Activated CD8-positive, alpha-beta T cell treated with anti-CD3 and anti-CD28 coated beads for 36 hours (primary cell): ENCODE results near the gene FBXL17. TPM values are rescaled to one million over a fixed set of nuclear protein-coding genes. Genes with fewer than 3 reads are reported as not detected.

Experiments
- ATAC-seq: fragments of 200-7000 bp; cut with Tn5 transposase; one replicate; pipeline ENCODE4 v1.10.0; 2021; ENCODE audit warnings: mild to moderate bottlenecking, moderate library complexity
- CTCF ChIA-PET: fragments of 350-600 bp; sonication (Branson Sonifier 250); formaldehyde crosslinking; loops from one replicate; lab custom pipeline; 2021; ENCODE audit warnings: antibody characterized with exemption; lab: Charles Lee
- POLR2A ChIA-PET: fragments of 350-600 bp; sonication (Branson Sonifier 250); formaldehyde crosslinking; loops from one replicate; lab custom pipeline; 2021; ENCODE audit warnings: antibody characterized with exemption; lab: Charles Lee
- DNase-seq: peaks from one replicate; pipeline ENCODE4 v3.0.0-alpha.2; 2020
- H3K27ac Mint-ChIP-seq: one replicate; pipeline ENCODE4 v1.8.0; 2021; ENCODE audit warnings: mild to moderate bottlenecking, mixed read lengths
- H3K27me3 Mint-ChIP-seq: one replicate; pipeline ENCODE4 v1.8.0; 2021; ENCODE audit warnings: mixed read lengths
- H3K36me3 Mint-ChIP-seq: one replicate; pipeline ENCODE4 v1.8.0; 2021; ENCODE audit warnings: low read depth, mixed read lengths
- H3K4me1 Mint-ChIP-seq: one replicate; pipeline ENCODE4 v1.8.0; 2021; ENCODE audit warnings: low read depth, mixed read lengths
- H3K4me3 Mint-ChIP-seq: one replicate; pipeline ENCODE4 v1.8.0; 2021; ENCODE audit warnings: mild to moderate bottlenecking, moderate library complexity, mixed read lengths
- H3K9me3 Mint-ChIP-seq: one replicate; pipeline ENCODE4 v1.8.0; 2021; ENCODE audit warnings: mixed read lengths
- CTCF ChIP-seq: fragments of 200-600 bp; IDR thresholded peaks from one replicate; pipeline ENCODE4 v1.8.0; 2022; ENCODE audit warnings: antibody characterized with exemption, mild to moderate bottlenecking
- intact Hi-C: fragments of 100-400 bp; cut with micrococcal nuclease; formaldehyde crosslinking; loops from one replicate; pipeline ENCODE4 v1.10.0; 2022
- total RNA-seq, 2 experiments: library from RNA; stranded (reverse); gene quantifications; one replicate each; pipeline ENCODE4 v1.2.3, GENCODE V29; 2021

FBXL17 gene
- total RNA-seq, 2 experiments from 2014 or later = 3.0 to 5.3 TPM

GRCh38 chr5:108122702-108123101 is 259.2 kb downstream of the FBXL17 start:
- CTCF ChIA-PET = no interaction called here
- no peak overlapping the region for H3K27ac Mint-ChIP-seq
- H3K27me3 Mint-ChIP-seq = no peaks in the 10 kb centered on the region
- TF ChIP-seq CTCF = no peak
- H3K4me3 Mint-ChIP-seq = no peak overlapping the region
- no peak for ATAC-seq
- POLR2A ChIA-PET = no interaction called here
- peaks cover 1% of the 10 kb centered on the region for H3K36me3 Mint-ChIP-seq
- DNase-seq = no peak
- no peaks in the 10 kb centered on the region for H3K4me1 Mint-ChIP-seq
- intact Hi-C loops = no loop called here
- no peaks in the 10 kb centered on the region for H3K9me3 Mint-ChIP-seq

- Mint-ChIP-seq H3K9me3 (no peaks in the 10 kb centered on the region), H3K4me1 (no peaks in the 10 kb centered on the region)
Observed at GRCh38 chr5:108118813-108119514, 262.9 kb downstream of the FBXL17 start.

GRCh38 chr5:108115673-108116072 is 266.2 kb downstream of the FBXL17 start:
- no peak for DNase-seq
- H3K4me1 Mint-ChIP-seq = no peaks in the 10 kb centered on the region
- H3K36me3 Mint-ChIP-seq = peaks cover 8% of the 10 kb centered on the region
- CTCF ChIA-PET = no interaction called here
- intact Hi-C loops = no loop called here
- no peak for ATAC-seq
- no peak overlapping the region for H3K27ac Mint-ChIP-seq
- H3K4me3 Mint-ChIP-seq = no peak overlapping the region
- POLR2A ChIA-PET = no interaction called here
- no peak for TF ChIP-seq CTCF
- peaks cover 7% of the 10 kb centered on the region for H3K9me3 Mint-ChIP-seq
- H3K27me3 Mint-ChIP-seq = no peaks in the 10 kb centered on the region

More at GRCh38 chr5:108118813-108119514, 262.9 kb downstream of the FBXL17 start:
- intact Hi-C loops = no loop called here
- ChIA-PET POLR2A (no interaction called here), CTCF (no interaction called here)
- Mint-ChIP-seq H3K4me3 (no peak overlapping the region), H3K27ac (no peak overlapping the region), H3K27me3 (no peaks in the 10 kb centered on the region), H3K36me3 (no peaks in the 10 kb centered on the region)
- TF ChIP-seq CTCF = no peak
- no peak for DNase-seq
- no peak for ATAC-seq

GRCh38 chr5:108113950-108114349 is 267.9 kb downstream of the FBXL17 start:
- CTCF ChIA-PET = no interaction called here
- DNase-seq = no peak
- POLR2A ChIA-PET = no interaction called here
- Mint-ChIP-seq H3K4me1 (no peaks in the 10 kb centered on the region), H3K27ac (no peak overlapping the region), H3K36me3 (peaks cover 10% of the 10 kb centered on the region), H3K27me3 (no peaks in the 10 kb centered on the region), H3K4me3 (no peak overlapping the region), H3K9me3 (peaks cover 7% of the 10 kb centered on the region)
- ATAC-seq = no peak
- no peak for TF ChIP-seq CTCF
- intact Hi-C loops = no loop called here

GRCh38 chr5:108111736-108112135 is 270.2 kb downstream of the FBXL17 start:
- H3K36me3 Mint-ChIP-seq = peaks cover 11% of the 10 kb centered on the region
- intact Hi-C loops = no loop called here
- H3K9me3 Mint-ChIP-seq = peaks cover 7% of the 10 kb centered on the region
- CTCF ChIA-PET = interaction anchor here (0.9 kb wide), 1 partner anchor 9 kb away, joined by 4 read pairs; no protein-coding TSS in a partner anchor
- H3K4me1 Mint-ChIP-seq = no peaks in the 10 kb centered on the region
- no peak for TF ChIP-seq CTCF
- no peak overlapping the region for H3K4me3 Mint-ChIP-seq
- no peaks in the 10 kb centered on the region for H3K27me3 Mint-ChIP-seq
- POLR2A ChIA-PET = no interaction called here
- H3K27ac Mint-ChIP-seq = no peak overlapping the region
- ATAC-seq (no peak), DNase-seq (no peak)
